ENCODE data around the gene CNTNAP5.

The CNTNAP5 gene

GRCh38 chr2:124571836-124572235 lies 546.7 kb downstream of the CNTNAP5 start:
- no peak for DNase-seq

GRCh38 chr2:124572934-124573634 lies 548.0 kb downstream of the CNTNAP5 start:
- DNase-seq, result no peak

DNA sequence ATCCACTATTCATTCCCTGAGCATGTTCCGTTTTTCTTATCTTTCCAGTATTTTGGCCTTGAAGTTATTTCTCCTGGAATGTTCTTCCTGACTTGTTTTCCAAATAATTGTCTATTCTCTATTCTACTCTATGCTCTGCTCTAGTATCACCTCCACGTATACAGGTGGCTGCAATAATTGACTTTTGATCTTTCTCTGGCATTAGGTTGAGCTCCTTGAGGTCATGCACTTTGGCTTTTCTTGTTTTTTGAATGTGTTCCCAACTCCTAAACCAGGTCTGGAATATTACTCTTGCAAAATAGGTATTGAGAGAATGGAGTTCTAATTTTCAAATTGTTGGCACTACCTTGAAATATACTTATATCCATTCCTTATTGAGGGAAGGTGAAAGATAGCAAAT lies 550.4 kb downstream of the CNTNAP5 start:
- DNase-seq, result no peak

- DNase-seq, result no peak
Observed at GRCh38 chr2:124580263-124580662, 555.2 kb downstream of the CNTNAP5 start.

- DNase-seq, result no peak
Observed at GRCh38 chr2:124582387-124582786, 557.3 kb downstream of the CNTNAP5 start.

- no peak for DNase-seq
Observed at GRCh38 chr2:124584615-124585014, 559.5 kb downstream of the CNTNAP5 start.

GRCh38 chr2:124585277-124585676 lies 560.2 kb downstream of the CNTNAP5 start:
- no peak for DNase-seq

DNA sequence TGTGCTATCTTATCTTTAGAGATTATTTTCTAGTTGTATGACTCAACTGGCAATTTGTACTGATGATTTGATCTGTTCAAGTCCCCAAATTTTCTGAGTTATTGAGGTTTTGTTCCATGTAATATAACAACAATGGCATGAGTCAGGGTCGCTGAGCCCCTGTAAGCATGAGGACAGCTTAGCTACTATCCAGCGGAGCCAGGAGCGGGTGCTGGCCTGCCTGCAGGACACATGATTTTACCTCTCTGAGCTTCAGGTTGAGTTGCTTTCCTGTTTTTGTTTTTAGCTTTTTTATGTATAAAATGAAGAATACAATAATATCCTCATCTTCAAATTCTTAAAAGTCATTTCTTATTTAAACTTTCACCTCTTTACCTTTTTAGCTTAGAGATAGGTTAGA lies 561.1 kb downstream of the CNTNAP5 start:
- DNase-seq, result no peak

- DNase-seq, result no peak
Observed at GRCh38 chr2:124586835-124587234, 561.7 kb downstream of the CNTNAP5 start.

DNA sequence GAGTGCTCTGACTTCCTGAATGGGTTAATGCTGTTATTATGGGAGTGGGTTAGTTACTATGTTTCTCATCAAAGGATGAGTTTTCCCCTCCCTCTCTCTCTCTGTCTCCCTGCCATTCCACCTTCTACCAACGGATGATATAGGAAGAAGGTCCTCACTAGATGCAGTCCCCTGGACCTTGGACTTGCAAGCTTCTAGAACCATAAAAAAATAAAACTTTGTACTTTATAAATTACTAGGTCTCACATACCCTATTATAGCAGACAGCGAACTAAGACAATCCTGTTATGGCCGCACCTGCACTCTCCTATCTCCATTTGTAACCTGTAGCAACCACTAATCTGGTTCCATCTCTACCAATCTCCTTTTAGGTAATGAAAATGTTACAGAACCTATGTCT lies 564.9 kb downstream of the CNTNAP5 start:
- DNase-seq, result no peak

DNA sequence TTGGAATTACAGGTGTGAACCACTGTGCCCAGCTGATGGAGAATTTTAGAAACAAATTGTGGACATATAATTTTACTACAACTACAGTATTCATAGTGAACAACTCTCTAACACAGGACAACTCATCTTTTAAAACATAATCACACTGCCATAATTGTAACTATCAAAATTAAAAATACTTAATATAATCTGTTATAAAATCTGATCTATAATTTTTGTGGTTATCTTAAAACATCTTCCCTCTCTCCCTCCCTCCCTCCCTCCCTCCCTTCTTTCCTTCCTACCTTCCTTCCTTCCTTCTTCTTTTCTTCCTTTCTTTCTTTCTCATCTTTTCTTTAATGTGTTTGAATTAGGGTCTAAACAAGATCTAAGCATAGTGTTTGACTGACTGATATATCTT lies 577.7 kb downstream of the CNTNAP5 start:
- no peak for DNase-seq

DNA sequence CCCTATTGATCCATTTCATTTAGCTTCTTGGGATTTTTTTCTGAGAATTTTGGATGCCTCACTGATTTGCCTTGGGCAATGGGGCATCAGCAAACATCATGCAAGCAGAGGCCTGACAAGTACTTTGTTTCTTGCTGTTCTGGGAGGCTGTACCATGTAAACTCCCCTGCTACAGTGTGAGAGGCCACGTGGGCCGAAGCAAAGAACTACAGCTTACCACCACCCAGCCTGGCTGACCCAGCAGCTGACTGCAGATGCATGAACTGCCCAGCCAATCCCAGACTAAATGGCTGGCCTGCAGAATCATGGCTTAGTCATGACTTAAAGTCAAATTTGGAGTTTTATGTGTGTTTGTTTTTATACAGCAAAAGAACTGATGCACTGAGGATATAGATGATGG lies 579.9 kb downstream of the CNTNAP5 start:
- no peak for DNase-seq

GRCh38 chr2:124607679-124608078 lies 582.6 kb downstream of the CNTNAP5 start:
- DNase-seq, result no peak

- DNase-seq, result no peak
Observed at GRCh38 chr2:124609667-124610066, 584.6 kb downstream of the CNTNAP5 start.

DNA sequence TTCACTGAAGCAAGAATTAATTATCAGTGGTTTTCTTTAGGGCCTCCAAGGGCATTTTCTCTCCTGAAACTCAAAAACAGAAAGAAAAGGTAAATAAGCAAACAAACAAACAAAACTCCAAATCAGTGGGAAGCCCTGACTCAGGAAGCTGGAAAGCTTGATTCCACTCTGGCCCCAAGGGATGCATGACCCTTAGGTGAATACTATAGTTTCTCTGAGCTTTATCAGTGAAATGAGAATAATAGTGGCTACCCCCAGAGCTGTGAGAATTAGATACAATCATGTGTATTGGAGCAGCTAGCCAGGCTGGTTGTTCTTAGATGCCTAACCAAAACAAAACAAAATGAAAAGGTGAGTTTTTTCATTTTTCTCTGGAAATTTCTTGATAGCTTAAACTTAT lies 585.1 kb downstream of the CNTNAP5 start:
- DNase-seq, result no peak

GRCh38 chr2:124610866-124611265 lies 585.8 kb downstream of the CNTNAP5 start:
- no peak for DNase-seq

DNA sequence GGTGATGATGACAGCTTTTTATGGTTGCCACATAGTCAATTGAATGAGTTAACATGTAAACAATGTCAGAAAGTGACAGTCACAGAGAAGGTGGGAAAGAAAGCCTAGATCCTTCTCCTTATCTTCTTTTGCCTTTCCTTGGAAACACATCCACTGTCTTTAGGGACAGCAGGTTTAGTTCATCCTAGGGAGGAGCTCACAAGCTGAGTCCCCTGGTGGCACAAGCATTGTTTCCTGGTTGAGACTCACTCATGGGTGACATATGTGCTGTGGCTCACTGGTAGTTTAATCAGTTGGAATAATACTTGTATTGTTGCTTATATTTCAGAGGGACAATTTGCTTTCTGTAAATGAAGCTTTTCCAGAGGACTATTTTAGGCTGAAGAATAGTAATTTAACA lies 598.5 kb downstream of the CNTNAP5 start:
- no peak for DNase-seq

DNA sequence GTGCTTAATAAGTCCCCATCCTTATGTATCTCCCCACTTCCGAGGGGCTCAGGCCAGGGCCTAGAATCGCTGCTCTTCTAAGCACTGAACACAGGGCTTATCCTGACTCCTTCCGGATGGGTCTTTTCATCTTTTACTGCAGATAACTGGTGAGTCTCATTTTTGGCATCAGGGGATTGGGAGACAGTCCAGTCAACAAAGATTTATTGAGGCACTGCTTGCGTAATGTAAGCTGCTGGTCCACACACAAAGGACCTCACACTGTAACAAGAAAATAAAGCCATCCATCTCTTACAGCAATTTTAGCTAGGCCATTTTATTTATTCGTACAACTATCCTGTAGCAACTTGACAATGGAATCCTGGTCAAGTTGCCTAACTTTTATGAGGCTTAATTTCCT lies 600.5 kb downstream of the CNTNAP5 start:
- no peak for DNase-seq

GRCh38 chr2:124626993-124627392 lies 601.9 kb downstream of the CNTNAP5 start:
- DNase-seq, result no peak

DNA sequence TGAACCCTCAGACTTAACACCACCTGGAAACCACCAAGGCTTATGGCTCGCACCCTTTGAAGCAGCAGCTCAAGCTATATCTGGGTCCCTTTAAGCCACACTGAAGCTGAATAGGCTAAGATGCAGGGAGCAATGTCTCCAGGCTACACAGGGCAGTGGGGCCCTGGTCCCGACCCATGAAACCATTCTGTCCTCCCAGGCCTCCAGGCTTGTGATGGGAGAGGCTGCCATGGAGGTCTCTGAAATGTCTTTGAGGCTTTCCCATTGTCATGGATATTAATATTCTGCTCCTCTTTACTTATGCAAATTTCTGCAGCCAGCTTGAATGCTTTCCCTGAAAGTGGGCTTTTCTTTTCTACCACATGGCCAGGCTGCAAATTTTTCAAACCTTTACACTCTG lies 608.7 kb downstream of the CNTNAP5 start:
- no peak for DNase-seq

GRCh38 chr2:124639524-124639923 lies 614.4 kb downstream of the CNTNAP5 start:
- no peak for DNase-seq

- no peak for DNase-seq
Observed at GRCh38 chr2:124640221-124640750, 615.2 kb downstream of the CNTNAP5 start.

DNA sequence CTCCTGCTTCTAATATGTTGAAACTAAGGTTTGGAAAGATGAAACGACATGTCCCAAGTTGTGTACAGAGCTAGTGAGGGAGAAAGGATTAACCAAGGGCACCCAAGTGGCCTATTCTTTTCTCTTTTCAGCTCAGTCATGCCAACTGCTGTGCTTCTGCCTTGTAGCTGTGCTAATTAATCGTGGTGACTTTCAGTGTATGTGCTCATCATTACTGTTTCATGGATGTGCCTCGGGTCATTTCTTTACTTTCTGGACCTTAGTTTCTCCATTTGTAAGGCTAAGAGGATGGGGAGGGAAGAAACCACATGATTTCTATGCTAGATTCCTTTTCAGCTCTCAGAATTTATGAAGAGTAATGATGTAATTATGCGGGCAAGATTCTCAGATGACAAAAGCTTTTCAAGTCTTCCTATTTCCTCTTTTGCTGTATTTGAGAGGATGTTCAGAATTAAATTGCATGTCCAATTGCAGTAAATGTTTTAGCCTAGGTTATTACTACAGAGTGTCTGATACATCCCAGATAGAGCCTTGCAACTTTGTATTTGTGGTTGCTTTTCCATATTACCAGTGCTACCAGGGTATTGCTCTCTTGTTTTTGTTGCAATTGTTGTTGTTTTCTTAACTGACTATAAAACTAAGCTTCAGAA lies 621.2 kb downstream of the CNTNAP5 start:
- DNase-seq, result no peak

DNA sequence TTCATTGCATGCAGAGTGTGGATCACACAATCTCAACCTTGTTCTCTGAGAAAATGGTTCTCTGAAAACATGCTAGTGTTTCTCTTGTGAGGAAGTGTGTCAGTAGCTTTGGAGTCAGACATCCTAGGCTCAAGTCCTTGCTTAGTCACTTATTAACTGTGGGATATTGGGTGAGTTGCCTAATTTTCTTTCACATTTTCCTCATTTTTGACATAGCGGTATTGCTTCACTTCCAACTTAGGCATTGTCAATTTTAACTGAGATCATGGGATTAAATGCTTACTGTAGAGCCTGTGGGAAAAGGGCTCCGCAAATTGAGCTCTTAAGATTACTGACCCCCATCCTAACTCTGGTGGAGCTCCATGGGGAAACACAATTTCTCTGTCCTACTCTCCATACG lies 622.2 kb downstream of the CNTNAP5 start:
- no peak for DNase-seq

DNA sequence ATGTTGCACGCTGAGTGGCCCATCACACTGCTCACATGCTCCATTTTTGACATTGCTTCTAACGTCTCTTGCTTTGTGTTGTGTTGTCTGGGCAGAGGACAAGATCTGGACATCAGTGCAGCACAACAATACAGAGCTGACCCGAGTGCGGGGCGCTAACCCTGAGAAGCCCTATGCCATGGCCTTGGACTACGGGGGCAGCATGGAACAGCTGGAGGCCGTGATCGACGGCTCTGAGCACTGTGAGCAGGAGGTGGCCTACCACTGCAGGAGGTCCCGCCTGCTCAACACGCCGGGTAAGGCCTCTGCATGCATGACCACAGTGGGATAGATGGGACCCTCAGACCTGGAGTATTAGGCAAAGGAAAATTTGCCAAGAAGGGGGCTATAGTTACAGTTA lies 622.6 kb downstream of the CNTNAP5 start:
- no peak for DNase-seq
